Effector memory CD4-positive, alpha-beta T cell (primary cell): Measurements from ENCODE around the gene SH3RF1.
"Not testable (repeated sequence)": the region's sequence is repeated elsewhere in the genome, so short reads cannot be mapped to it uniquely, and the experiment has no call there.

ENCODE experiments used
- DNase-seq, 3 donors: peaks; one replicate each; pipeline ENCODE4 v3.0.0-alpha.2; 2020
- H3K27ac ChIP-seq: 2 replicates; pipeline ENCODE4 v1.7.0; 2013; ENCODE audit warnings: mild to moderate bottlenecking, low read length, moderate library complexity; ENCODE audit not compliant: insufficient read depth, poor library complexity, severe bottlenecking
- H3K27me3 ChIP-seq: replicated peaks from 2 replicates; pipeline ENCODE4 v1.7.0; 2013; ENCODE audit warnings: mild to moderate bottlenecking, low read length; ENCODE audit not compliant: insufficient read depth, control insufficient read depth, poor library complexity, severe bottlenecking
- H3K36me3 ChIP-seq: 2 replicates; pipeline ENCODE4 v1.7.0; 2013; ENCODE audit warnings: mild to moderate bottlenecking, low read length, moderate library complexity; ENCODE audit not compliant: control insufficient read depth, insufficient read depth
- H3K4me1 ChIP-seq: 2 replicates; pipeline ENCODE4 v1.7.0; 2013; ENCODE audit warnings: low read length, mild to moderate bottlenecking; ENCODE audit not compliant: control insufficient read depth, insufficient read depth, poor library complexity, severe bottlenecking
- H3K4me3 ChIP-seq: 2 replicates; pipeline ENCODE4 v1.7.0; 2013; ENCODE audit warnings: low read length, low read depth, mild to moderate bottlenecking; ENCODE audit not compliant: insufficient read depth, poor library complexity, severe bottlenecking
- H3K9me3 ChIP-seq: 2 replicates; pipeline ENCODE4 v1.7.0; 2013; ENCODE audit warnings: mild to moderate bottlenecking, low read length, moderate library complexity; ENCODE audit not compliant: control insufficient read depth

The SH3RF1 gene

DNA sequence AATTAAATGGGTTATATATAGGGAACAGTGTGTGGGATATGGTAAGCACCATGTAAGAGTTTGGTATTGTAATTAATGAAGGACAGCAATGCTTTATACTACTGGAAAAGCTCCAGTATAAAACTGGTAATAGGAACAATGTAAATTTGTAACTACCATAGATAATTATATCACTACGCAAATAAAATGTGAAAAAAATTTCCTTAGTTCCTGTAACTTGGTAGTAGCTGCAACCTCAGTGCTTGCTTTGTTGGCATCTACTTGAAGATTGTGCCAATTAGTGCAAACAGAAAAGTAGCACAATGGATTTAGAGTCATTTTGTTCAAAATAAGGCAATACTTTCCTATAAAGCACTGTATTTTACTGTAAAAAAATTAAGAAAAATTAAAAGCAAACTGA is 34.4 kb upstream of the SH3RF1 start:
- DNase-seq, result no peak
- Histone ChIP-seq H3K4me1 (no peaks in the 10 kb centered on the region), H3K9me3 (no peaks in the 10 kb centered on the region), H3K4me3 (no peak overlapping the region), H3K36me3 (no peaks in the 10 kb centered on the region), H3K27me3 (no peaks in the 10 kb centered on the region), H3K27ac (no peak overlapping the region)

GRCh38 chr4:169295822-169296221 is 25.1 kb upstream of the SH3RF1 start:
- no peak overlapping the region for H3K27ac ChIP-seq
- H3K4me3 ChIP-seq, result no peak overlapping the region
- no peak for DNase-seq
- H3K9me3 ChIP-seq, result no peaks in the 10 kb centered on the region
- no peaks in the 10 kb centered on the region for H3K27me3 ChIP-seq
- H3K4me1 ChIP-seq, result no peaks in the 10 kb centered on the region
- H3K36me3 ChIP-seq, result no peaks in the 10 kb centered on the region

DNA sequence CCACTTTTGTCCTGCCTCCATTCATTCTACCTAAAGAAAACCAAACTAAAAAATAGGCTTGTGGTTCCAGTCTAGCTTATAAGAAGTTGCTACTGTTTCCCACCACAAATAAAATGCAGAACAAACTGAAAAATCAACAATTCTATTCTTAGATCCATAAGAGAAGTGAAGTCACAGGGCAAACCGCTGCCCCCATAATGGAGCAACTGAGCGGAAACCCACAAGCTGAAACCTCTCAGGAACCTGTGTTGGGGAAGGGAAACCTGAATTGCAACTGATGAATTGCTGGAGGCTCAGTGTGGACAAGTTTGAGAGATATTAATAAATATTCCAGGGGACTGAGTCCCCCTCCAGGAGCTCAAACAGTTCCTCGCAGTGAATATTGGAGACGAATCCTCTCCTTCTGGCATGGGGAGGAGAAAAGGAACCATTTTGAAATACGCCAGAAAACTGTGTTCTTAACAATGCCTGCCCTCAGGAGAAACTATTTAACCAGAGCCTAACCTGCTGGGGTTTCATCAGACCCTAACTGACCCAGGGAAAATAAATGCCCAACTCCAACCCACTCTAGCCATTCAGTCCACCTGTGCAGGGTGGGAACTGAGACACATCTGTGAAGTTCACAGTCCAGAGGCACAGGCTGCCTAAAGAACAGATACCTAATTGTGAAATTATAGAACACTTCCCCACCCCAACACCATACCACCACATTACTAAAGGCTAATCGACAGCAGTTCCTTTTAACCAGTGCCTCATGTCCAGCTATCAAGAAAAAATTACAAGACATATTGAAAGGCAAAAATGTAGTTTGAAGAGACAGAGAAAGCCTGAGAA is 22.8 kb upstream of the SH3RF1 start:
- Histone ChIP-seq H3K4me3 (no peak overlapping the region), H3K9me3 (no peaks in the 10 kb centered on the region), H3K4me1 (no peaks in the 10 kb centered on the region), H3K36me3 (no peaks in the 10 kb centered on the region), H3K27ac (no peak overlapping the region), H3K27me3 (no peaks in the 10 kb centered on the region)
- DNase-seq, result no peak

GRCh38 chr4:169287983-169288382 is 17.2 kb upstream of the SH3RF1 start:
- not testable (repeated sequence) for H3K36me3 ChIP-seq, DNase-seq, H3K9me3 ChIP-seq, H3K27me3 ChIP-seq, H3K27ac ChIP-seq, H3K4me1 ChIP-seq, H3K4me3 ChIP-seq

DNA sequence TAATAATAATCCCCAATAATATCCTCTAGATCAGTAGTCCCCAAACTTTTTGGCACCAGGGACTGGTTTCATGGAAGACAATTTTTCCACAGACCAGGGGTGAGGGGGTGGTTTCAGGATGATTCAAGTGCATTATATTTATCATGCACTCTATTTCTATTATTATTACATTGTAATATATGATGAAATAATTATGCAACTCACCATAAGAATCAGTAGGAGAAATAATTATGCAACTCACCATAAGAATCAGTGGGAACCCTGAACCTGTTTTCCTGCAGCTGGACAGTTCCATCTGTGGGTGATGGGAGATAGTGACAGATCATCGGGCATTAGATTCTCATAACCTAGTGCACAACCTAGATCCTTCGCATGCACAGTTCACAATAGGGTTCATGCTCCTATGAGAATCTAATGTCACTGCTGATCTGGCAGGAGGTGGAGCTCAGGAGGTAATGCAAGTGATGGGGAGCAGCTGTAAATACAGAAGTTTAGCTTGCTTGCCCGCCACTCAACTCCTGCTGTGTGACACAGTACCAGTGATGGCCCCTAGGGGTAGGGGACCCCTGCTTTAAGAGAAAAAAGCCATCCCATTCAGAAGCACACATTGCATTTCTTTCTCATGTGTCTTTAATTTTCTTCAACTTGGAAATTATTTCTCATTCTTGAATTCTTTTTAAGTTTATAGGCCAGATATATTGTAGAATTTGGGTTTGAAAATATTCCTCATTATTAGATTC is 16.0 kb upstream of the SH3RF1 start:
- no peak for DNase-seq
- no peaks in the 10 kb centered on the region for H3K9me3 ChIP-seq
- H3K27me3 ChIP-seq, result no peaks in the 10 kb centered on the region
- no peak overlapping the region for H3K27ac ChIP-seq
- H3K36me3 ChIP-seq, result no peaks in the 10 kb centered on the region
- no peak overlapping the region for H3K4me3 ChIP-seq
- no peaks in the 10 kb centered on the region for H3K4me1 ChIP-seq

- DNase-seq, result no peak
- Histone ChIP-seq H3K4me1 (no peaks in the 10 kb centered on the region), H3K27ac (no peak overlapping the region), H3K36me3 (no peaks in the 10 kb centered on the region), H3K4me3 (no peak overlapping the region), H3K27me3 (no peaks in the 10 kb centered on the region), H3K9me3 (no peaks in the 10 kb centered on the region)
These were observed 12.4 kb upstream of the SH3RF1 start for GRCh38 chr4:169283114-169283509.

- DNase-seq, result no peak
- H3K27ac ChIP-seq, result no peak overlapping the region
- H3K4me3 ChIP-seq, result no peak overlapping the region
- H3K36me3 ChIP-seq, result no peaks in the 10 kb centered on the region
- H3K9me3 ChIP-seq, result no peaks in the 10 kb centered on the region
- no peaks in the 10 kb centered on the region for H3K4me1 ChIP-seq
- H3K27me3 ChIP-seq, result no peaks in the 10 kb centered on the region
These were observed 11.8 kb upstream of the SH3RF1 start for GRCh38 chr4:169282429-169283113.

- Histone ChIP-seq H3K9me3 (no peaks in the 10 kb centered on the region), H3K4me1 (no peaks in the 10 kb centered on the region), H3K4me3 (no peak overlapping the region), H3K36me3 (no peaks in the 10 kb centered on the region), H3K27ac (no peak overlapping the region), H3K27me3 (no peaks in the 10 kb centered on the region)
- no peak for DNase-seq
These were observed 8.4 kb upstream of the SH3RF1 start for GRCh38 chr4:169279108-169279507.

GRCh38 chr4:169278624-169279023 is 7.9 kb upstream of the SH3RF1 start:
- Histone ChIP-seq H3K9me3 (no peaks in the 10 kb centered on the region), H3K27me3 (no peaks in the 10 kb centered on the region), H3K27ac (no peak overlapping the region), H3K4me3 (no peak overlapping the region), H3K4me1 (no peaks in the 10 kb centered on the region), H3K36me3 (no peaks in the 10 kb centered on the region)
- no peak for DNase-seq

DNA sequence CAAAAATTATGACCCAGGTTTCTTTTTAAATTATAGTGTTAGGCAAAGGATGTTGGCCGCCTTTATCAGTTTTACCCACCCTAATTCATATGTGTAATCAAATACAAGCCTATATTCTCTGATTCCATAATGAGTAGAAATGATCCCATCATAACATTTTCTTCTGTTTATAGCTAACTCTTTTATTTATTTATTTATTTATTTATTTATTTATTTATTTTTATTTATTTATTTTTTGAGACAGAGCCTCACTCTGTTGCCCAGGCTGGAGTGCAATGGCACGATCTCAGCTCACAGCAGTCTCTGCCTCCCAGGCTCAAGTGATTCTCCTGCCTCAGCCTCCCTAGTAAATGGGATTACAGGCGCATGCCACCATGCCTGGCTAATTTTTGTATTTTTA is 7.1 kb upstream of the SH3RF1 start:
- not testable (repeated sequence) for DNase-seq, H3K4me3 ChIP-seq, H3K36me3 ChIP-seq, H3K27me3 ChIP-seq, H3K9me3 ChIP-seq, H3K4me1 ChIP-seq, H3K27ac ChIP-seq
